EH (cell line): ENCODE results near the gene C19orf33.

Experiments used
- DNase-seq: peaks from one replicate; pipeline ENCODE4 v3.0.0-alpha.2; 2015; ENCODE audit warnings: low read depth

C19orf33 gene

GRCh38 chr19:38339011-38339410, 35.0 kb downstream of the C19orf33 start:
- DNase-seq: peak; percentile 38

GRCh38 chr19:38340927-38341326, 36.9 kb downstream of the C19orf33 start:
- no peak for DNase-seq

GRCh38 chr19:38346837-38347236, 42.8 kb downstream of the C19orf33 start:
- no peak for DNase-seq

GRCh38 chr19:38350883-38351282, 46.8 kb downstream of the C19orf33 start:
- DNase-seq: no peak

GRCh38 chr19:38351865-38352395, 47.9 kb downstream of the C19orf33 start:
- DNase-seq: no peak

GRCh38 chr19:38352611-38353010, 48.6 kb downstream of the C19orf33 start:
- DNase-seq: no peak
